Stimulated activated CD4-positive, alpha-beta T cell treated with anti-CD3 and anti-CD28 coated beads, Interleukin-15, amount 100 ng/mL, for 24 hours (primary cell): ENCODE measurements around the gene SYNPR.
A peak's percentile ranks its signal among the peaks of the same experiment; 100 is the strongest.

Experiments used
- DNase-seq: peaks from one replicate; pipeline ENCODE4 v3.0.0-alpha.2; 2020

SYNPR gene

GRCh38 chr3:63308072-63308471 lies 30.0 kb downstream of the SYNPR start:
- no peak for DNase-seq

- no peak for DNase-seq
Measured at GRCh38 chr3:63309768-63310167, 31.7 kb downstream of the SYNPR start.

DNA sequence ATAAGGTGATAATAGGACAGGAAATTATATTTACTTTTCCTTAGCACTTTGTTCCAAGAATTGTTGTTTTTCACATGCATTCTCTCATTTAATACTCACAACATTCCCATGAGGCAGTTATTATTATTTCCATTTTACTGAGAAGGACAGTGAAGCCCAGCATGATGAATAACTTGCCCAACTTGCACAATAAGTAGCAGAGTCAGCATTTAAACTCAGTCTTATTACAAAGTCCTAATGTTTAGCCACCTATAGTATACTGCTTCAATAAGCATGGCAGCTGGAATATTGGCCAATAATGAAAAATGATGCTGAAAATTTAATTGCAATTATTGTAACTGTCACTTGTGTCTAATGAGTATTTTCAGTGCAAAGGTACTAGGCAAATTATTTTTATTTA lies 45.7 kb downstream of the SYNPR start:
- no peak for DNase-seq

DNA sequence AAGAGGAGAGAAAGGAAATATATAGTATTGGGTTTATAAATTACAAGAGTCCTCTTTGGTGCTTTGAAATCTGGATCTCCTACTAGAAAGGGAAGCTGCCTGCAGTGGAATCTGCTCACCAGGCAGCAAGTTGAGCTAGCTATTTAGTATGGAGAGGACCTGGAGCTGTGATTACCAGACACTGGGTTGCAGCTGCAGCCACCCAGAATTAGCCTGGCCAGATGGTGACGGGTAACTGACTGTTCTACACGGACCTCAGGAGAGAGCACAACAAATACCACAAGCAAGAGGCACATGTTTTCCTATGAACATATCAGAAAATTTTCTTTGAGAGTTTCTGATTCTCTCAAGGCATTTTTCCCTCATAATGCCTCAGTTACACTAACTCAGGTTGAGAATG lies 46.5 kb downstream of the SYNPR start:
- DNase-seq = no peak

DNA sequence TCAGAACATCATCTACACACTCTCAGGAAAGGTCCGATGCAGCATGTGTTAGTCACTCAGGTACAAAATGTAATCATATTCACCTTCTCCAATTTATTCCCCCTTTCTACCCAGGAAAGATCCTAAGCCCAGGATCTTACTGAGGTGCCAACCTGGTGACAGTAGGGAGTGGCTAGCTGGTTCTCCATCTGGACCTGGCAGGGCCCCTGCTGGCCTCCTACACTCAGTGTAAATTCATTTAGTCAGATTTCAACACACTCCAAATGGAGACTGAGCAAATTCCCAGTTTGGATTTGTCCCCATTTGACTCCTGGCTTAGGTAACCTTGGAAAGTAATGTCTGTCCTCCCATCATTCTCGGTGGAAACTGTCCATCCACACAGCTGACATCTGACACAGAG lies 47.3 kb downstream of the SYNPR start:
- no peak for DNase-seq

DNA sequence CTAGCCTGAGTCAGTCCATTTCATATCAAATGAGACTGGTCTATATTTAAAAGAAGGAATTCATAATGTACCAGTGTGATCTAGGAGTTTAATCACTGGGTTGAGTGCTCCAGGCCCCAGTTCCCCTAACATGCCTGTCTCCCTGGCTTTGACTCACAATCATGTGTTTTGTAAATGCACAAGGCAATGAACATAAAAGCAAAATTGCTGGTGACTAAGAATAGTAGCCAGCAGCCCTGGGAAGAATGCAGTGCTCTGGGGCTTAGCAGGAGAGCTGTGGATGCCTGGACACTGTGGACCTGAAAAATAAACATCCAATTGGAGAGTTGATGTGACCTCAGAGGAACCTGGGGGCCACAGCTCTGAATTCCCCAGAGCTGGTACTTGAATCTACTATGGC lies 50.3 kb downstream of the SYNPR start:
- DNase-seq = no peak

- DNase-seq = no peak
Measured at GRCh38 chr3:63331520-63331919, 53.4 kb downstream of the SYNPR start.

DNA sequence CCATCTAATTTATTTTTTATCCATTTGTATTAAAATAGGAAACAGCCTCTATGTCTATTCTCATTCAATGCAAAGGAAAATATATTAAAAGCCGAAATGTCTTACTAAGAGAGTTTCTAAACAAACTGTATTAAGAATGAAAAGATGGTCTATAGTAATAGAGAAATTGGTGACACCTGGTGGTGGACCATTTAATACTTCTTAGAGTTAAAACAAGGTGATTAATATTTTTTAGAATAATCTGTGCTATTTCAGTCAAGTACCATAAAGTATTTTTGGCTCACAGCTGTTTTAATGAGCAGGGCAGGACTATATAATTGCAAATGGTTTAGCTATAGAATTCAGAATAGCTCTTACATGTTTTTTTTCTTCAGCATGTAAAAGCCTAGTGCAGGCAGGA lies 55.7 kb downstream of the SYNPR start:
- no peak for DNase-seq

GRCh38 chr3:63338351-63338750 lies 60.2 kb downstream of the SYNPR start:
- no peak for DNase-seq

DNA sequence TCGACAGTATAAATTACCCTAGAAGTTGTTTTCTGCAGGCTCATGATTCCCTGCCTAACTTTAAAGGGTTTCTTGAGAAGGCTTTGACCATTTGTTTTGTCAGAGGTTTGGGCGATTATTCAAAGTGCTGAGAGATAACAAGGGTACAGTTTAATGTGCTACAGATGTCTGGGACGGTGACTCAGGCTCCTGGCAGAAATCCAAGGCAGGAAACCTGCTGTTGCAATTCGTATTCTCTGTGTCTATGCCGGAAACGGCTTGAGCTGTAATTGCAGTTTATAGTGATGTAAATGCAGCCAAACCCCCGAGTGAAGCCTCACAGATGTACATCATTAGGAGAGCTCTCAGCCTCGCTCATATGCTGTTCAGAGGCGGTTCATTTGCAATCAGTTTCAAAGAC lies 65.6 kb downstream of the SYNPR start:
- DNase-seq = peak; percentile 62

DNA sequence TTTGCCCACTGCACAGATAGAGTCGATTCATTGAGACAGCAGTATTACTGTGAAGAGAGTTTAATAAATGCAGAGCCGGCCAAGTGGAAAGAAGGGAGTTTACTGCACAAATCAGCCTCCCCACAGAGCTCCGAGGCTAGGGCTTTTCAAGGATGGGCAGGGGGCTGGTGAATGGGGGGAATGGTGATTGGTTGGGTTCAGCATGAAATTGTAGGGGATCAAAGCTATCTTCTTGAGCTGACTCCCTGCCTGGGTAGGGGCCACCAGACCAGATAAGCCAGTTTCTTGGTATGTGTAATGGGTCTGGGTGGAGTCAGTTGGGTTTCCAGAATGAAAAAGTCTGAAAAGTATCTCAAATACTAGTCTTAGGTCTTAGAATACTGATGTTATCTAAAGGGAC lies 66.6 kb downstream of the SYNPR start:
- DNase-seq = no peak

GRCh38 chr3:63349583-63350573 lies 71.8 kb downstream of the SYNPR start:
- peak; percentile 60 for DNase-seq

DNA sequence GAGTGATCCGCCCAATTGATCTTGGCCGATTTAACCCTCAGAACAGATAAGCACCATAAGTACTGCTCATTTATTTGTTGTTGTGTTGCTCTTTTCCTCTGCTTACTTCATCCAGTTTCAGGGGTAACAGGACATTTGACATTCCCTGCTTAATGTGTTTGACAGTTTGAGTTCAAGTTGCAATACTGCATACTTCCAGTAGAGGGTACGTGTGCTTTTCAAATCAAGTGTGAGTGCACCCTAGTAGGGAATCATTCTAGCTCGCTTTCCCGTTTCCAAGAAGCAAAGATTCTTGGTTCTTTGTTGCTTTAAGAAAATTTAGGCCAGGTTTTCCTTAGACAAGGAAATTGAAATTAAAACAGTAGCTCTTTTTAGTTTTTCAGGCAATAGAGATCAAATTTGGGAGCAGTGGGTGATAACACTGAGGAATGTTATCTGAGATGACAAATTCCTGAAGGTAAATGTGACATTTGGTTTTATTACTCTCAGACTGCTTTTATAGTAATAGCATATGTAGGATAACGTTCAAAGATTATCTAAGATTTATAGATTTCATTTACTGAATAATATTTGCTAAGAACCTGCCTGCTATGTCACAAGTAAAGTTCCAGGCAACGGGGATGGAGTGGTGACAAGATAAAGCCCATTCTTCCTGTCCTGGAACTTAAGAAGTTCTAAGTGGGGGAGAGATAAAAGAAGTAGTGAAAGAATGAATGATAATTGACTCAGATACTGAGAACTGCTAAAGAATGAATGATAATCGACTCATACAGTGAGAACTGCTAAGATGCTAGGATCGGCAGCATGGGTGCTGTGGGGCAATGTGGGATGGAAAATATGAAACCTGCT lies 73.3 kb downstream of the SYNPR start:
- no peak for DNase-seq

DNA sequence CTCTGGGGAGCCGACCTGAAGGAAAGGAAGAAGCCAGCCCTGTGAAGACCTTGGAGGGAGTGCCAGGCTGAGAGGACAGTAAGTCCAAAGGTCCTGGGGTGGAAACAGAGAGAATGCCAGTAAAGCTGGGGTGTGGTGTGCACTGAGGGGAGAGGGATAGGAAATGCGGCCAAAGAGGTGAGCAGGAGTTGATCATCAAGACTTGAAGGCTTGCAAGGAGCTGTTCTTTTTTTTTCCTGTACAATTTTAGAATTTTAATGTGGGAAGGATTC lies 73.8 kb downstream of the SYNPR start:
- no peak for DNase-seq

GRCh38 chr3:63353383-63353782 lies 75.3 kb downstream of the SYNPR start:
- DNase-seq = no peak

GRCh38 chr3:63354160-63354559 lies 76.1 kb downstream of the SYNPR start:
- no peak for DNase-seq

DNA sequence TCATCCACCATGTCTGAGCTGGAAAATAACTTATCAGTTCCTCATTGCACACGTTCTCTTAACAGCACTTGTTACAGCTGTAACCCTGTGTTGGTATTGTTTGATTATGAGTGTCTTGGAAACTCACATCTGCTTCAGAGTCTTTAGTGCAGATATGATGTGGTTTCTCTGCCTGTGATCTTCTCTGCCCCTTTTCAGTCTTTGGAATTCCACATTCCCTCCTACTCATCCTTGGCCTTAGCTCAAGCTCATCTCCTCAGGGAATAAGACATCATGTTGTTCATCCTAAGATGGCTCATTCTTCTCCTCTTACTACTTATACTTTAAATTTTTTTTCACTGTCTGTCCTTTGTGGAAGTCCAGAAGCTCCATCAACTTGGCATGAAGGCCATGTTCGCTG lies 77.7 kb downstream of the SYNPR start:
- DNase-seq = no peak

- DNase-seq = no peak
Measured at GRCh38 chr3:63364495-63364894, 86.4 kb downstream of the SYNPR start.

GRCh38 chr3:63364910-63365309 lies 86.8 kb downstream of the SYNPR start:
- no peak for DNase-seq

DNA sequence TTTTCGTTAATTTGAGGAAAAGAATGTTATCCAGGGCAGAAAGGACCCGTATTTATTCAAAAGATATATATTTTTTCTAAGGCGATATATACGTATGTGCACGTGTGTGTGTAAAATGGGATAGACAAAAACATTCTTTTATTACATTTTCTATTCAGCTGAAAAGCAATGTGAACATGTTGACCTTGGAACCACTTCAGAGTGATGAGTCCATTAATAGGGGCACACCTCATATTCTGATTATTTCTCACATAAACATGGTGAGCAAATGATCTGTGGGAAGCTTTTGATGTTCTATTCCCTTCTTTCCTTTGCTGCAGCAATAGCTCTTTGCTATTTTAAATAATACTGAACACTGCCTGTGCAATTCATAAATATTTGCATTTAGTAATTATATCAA lies 87.6 kb downstream of the SYNPR start:
- DNase-seq = no peak

DNA sequence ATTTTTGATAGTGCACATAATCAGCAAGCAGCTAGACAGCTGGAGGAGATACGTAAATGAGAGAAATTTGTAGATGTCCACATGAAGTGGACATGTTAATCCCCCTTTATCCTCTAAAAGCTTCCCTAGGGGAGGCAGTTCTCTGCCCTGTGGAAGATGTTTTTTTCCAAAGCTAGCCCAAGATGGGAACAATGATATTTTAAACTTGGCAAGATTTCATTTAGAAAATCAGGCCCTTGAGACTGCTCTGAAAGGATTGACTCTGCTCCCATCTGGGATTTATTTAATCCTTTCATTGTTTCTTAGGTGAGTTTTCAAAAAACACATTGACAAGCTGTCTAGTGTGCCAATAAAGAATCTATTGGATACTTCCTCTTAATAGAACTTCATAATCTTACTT lies 92.0 kb downstream of the SYNPR start:
- DNase-seq = no peak

GRCh38 chr3:63383040-63383439 lies 104.9 kb downstream of the SYNPR start:
- no peak for DNase-seq

DNA sequence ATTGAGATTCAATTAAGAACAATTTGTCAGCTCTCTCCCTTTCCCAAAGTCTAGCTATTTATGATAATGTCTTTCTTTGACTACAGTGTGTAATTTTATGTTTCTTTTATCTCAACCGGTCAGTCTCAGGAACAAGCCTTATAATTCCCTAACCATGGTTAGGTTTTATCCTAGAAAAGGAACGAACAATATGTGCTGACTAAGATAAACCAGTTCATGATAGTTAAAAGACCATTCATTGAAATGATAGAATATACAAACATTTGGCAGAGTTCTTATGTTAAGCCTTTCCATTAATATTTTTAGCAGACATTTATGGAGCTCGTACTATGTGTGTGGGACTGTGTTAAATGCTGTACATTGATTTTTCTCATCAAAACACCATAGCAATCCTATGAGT lies 106.3 kb downstream of the SYNPR start:
- DNase-seq = no peak

- no peak for DNase-seq
Measured at GRCh38 chr3:63385629-63386028, 107.5 kb downstream of the SYNPR start.
